Natural killer cell (primary cell): ENCODE results near the gene EPAS1. TPM values are rescaled to one million over a fixed set of nuclear protein-coding genes. Genes with fewer than 3 reads are reported as not detected.

ENCODE experiments used
- ATAC-seq, 3 donors: fragments of 150-1000 bp in 2 of 3; fragments of 200-7000 bp in 1 of 3; cut with Tn5 transposase; 1 replicate in 1 of 3; 2 replicates in 2 of 3; pipeline ENCODE4 v1.10.0; 2021; ENCODE audit warnings: mild to moderate bottlenecking in 2 of 3, moderate library complexity in 2 of 3
- DNase-seq, 2 donors: peaks; one replicate each; pipeline versions ENCODE4 v3.0.0 to v3.0.0-alpha.2; 2013 to 2021; ENCODE audit warnings: mixed read lengths in 1 of 2
- H3K27ac ChIP-seq: one replicate; pipeline ENCODE4 v1.5.1; 2013; ENCODE audit warnings: mild to moderate bottlenecking, low read length
- H3K27me3 ChIP-seq: one replicate; pipeline ENCODE4 v1.6.1; 2013; ENCODE audit warnings: low read length; ENCODE audit not compliant: control insufficient read depth, insufficient read depth
- H3K36me3 ChIP-seq: one replicate; pipeline ENCODE4 v1.6.1; 2013; ENCODE audit warnings: low read length; ENCODE audit not compliant: control insufficient read depth, insufficient read depth
- H3K4me1 ChIP-seq: one replicate; pipeline ENCODE4 v1.6.1; 2013; ENCODE audit warnings: low read length; ENCODE audit not compliant: control insufficient read depth, insufficient read depth
- H3K4me3 ChIP-seq: one replicate; pipeline ENCODE4 v1.5.1; 2013; ENCODE audit warnings: low read length
- H3K9me3 ChIP-seq: one replicate; pipeline ENCODE4 v1.6.1; 2013; ENCODE audit warnings: low read length; ENCODE audit not compliant: control insufficient read depth, insufficient read depth
- H3K27ac Mint-ChIP-seq, 2 donors: one replicate each; pipeline ENCODE4 v1.8.0; 2022; ENCODE audit warnings: mild to moderate bottlenecking in 2 of 2, mixed read lengths in 2 of 2, moderate library complexity in 1 of 2
- H3K27me3 Mint-ChIP-seq, 2 donors: one replicate each; pipeline ENCODE4 v1.8.0; 2022; ENCODE audit warnings: low read depth in 2 of 2, mixed read lengths in 2 of 2
- H3K36me3 Mint-ChIP-seq: one replicate; pipeline ENCODE4 v1.8.0; 2022; ENCODE audit warnings: mixed read lengths
- H3K4me1 Mint-ChIP-seq, 2 donors: one replicate each; pipeline ENCODE4 v1.8.0; 2022; ENCODE audit warnings: mixed read lengths in 2 of 2
- H3K4me3 Mint-ChIP-seq: one replicate; pipeline ENCODE4 v1.8.0; 2022; ENCODE audit warnings: mild to moderate bottlenecking, moderate library complexity, mixed read lengths
- H3K9me3 Mint-ChIP-seq, 2 donors: one replicate each; pipeline ENCODE4 v1.8.0; 2022; ENCODE audit warnings: mixed read lengths in 2 of 2
- CTCF ChIP-seq: fragments of 200-600 bp; IDR thresholded peaks from one replicate; pipeline ENCODE4 v1.8.0; 2022; ENCODE audit warnings: antibody characterized with exemption
- WGBS: methylation state at CpG from one replicate; pipeline ENCODE4 v1.1.7; 2013; ENCODE audit warnings: missing lambda C conversion rate; ENCODE audit not compliant: insufficient coverage; 5-methylcytosine and 5-hydroxymethylcytosine counted together
- intact Hi-C: fragments of 100-400 bp; cut with micrococcal nuclease; formaldehyde crosslinking; loops from one replicate; pipeline ENCODE4 v1.14.2; 2022
- total RNA-seq, 4 donors: library from RNA; stranded (reverse); fragments of 120-200 nt in 1 of 4; gene quantifications; one replicate each; pipeline versions ENCODE4 v1.2.3 to v1.2.4, GENCODE V29; 2013 to 2022

The EPAS1 gene
- total RNA-seq, 3 donors from 2014 or later (not counting 1 experiment from before 2014, with no cell fraction given) = 2.1 to 61.4 (median 3.6) TPM

GRCh38 chr2:46376586-46376985, 79.4 kb downstream of the EPAS1 start:
- H3K4me1 Mint-ChIP-seq = no peaks in the 10 kb centered on the region
- H3K36me3 ChIP-seq = no peaks in the 10 kb centered on the region
- H3K4me3 ChIP-seq = no peak overlapping the region
- no peak for DNase-seq
- H3K27me3 Mint-ChIP-seq = peaks cover 0 to 26% of the 10 kb centered on the region in 2 donors
- H3K27ac Mint-ChIP-seq = no peak overlapping the region
- 97% methylated on average over 7 of the region's 7 CpGs for WGBS
- H3K36me3 Mint-ChIP-seq = no peaks in the 10 kb centered on the region
- H3K4me1 ChIP-seq = no peaks in the 10 kb centered on the region
- H3K4me3 Mint-ChIP-seq = no peak overlapping the region
- no peaks in the 10 kb centered on the region for H3K9me3 Mint-ChIP-seq
- no peaks in the 10 kb centered on the region for H3K9me3 ChIP-seq
- H3K27ac ChIP-seq = no peak overlapping the region
- intact Hi-C loops = no loop called here
- no peaks in the 10 kb centered on the region for H3K27me3 ChIP-seq
- no peak for ATAC-seq
- TF ChIP-seq CTCF = no peak

DNA sequence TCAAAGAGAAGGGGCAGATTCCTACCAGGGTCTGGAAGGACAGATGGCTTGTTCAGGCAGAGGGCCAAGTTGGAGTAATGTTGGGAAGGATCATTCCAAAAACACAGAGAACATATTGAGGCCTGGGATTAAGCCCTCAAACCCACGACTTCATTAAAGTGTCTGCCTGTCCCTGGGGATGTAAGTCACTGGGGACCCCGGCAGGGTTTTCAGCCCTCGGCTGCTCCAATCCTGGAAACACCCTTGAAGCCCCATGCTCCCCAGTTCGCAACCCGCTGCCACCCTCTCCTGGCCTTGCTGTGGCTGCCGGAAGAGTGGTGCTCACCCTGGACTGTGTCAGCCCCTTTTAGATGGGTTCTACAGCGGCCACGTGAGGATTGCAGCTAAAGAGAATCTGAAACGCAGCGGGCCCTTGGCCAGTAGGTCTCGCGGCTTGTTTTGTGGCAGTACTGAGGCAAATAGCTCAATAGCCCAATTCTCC, 79.9 kb downstream of the EPAS1 start:
- no peak for DNase-seq
- H3K27me3 Mint-ChIP-seq = peaks cover 0 to 20% of the 10 kb centered on the region in 2 donors
- H3K36me3 Mint-ChIP-seq = no peaks in the 10 kb centered on the region
- H3K4me3 Mint-ChIP-seq = no peak overlapping the region
- no peak for ATAC-seq
- Histone ChIP-seq H3K36me3 (no peaks in the 10 kb centered on the region), H3K27me3 (no peaks in the 10 kb centered on the region), H3K27ac (no peak overlapping the region), H3K4me3 (no peak overlapping the region), H3K9me3 (no peaks in the 10 kb centered on the region), H3K4me1 (no peaks in the 10 kb centered on the region)
- H3K27ac Mint-ChIP-seq = no peak overlapping the region
- TF ChIP-seq CTCF = no peak
- 95% methylated on average over 12 of the region's 12 CpGs for WGBS
- intact Hi-C loops = no loop called here
- H3K9me3 Mint-ChIP-seq = no peaks in the 10 kb centered on the region
- H3K4me1 Mint-ChIP-seq = no peaks in the 10 kb centered on the region

DNA sequence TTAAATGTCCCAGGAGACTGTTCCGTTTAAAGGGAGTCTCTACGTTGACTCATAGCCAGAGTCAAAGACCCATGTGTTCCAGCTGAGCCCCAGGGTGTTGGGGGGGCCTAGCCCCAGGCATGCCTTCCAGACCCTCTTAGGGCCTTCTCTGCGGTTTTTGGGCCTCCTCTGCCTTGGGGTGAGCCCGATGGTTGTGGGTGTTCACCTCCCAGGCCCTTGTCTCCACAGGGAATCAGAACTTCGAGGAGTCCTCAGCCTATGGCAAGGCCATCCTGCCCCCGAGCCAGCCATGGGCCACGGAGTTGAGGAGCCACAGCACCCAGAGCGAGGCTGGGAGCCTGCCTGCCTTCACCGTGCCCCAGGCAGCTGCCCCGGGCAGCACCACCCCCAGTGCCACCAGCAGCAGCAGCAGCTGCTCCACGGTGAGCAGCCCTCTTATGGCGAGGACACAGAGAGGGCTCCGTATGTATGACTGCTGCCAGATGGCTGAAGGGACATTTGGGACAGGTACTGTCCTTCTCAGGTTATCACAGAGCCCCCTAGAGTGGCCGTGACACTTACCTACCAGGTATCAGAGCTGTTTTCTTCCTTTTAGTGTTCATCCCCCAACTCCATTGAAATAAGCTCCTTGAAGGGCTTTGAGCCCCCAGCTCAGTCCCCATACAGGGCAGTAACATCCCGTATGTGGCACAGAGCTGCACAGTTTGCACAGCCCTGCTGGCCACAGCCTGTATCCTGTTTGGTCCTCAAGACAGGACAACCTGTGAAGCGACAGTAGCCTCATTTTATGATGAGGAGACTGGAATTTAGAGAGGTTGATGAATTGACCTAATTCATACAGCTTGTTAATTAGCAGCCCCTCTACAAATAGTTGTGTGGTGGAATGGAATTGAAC, 80.7 kb downstream of the EPAS1 start:
- 88% methylated on average over 16 of the region's 16 CpGs for WGBS
- Mint-ChIP-seq H3K27me3 (peaks cover 0 to 14% of the 10 kb centered on the region in 2 donors), H3K27ac (no peak overlapping the region), H3K36me3 (no peaks in the 10 kb centered on the region), H3K4me3 (no peak overlapping the region), H3K4me1 (no peaks in the 10 kb centered on the region), H3K9me3 (no peaks in the 10 kb centered on the region)
- no peak for TF ChIP-seq CTCF
- no peak overlapping the region for H3K27ac ChIP-seq
- H3K27me3 ChIP-seq = no peaks in the 10 kb centered on the region
- DNase-seq (no peak), ATAC-seq (no peak)
- H3K4me1 ChIP-seq = no peaks in the 10 kb centered on the region
- H3K4me3 ChIP-seq = no peak overlapping the region
- no peaks in the 10 kb centered on the region for H3K36me3 ChIP-seq
- H3K9me3 ChIP-seq = no peaks in the 10 kb centered on the region
- intact Hi-C loops = no loop called here
